Cardiac muscle cell (in vitro differentiated cells and primary cell): ENCODE measurements around the gene AFF1. TPM values are rescaled to one million over a fixed set of nuclear protein-coding genes. Genes with fewer than 3 reads are reported as not detected.
"Not testable (repeated sequence)": the region's sequence is repeated elsewhere in the genome, so short reads cannot be mapped to it uniquely, and the experiment has no call there.

ENCODE experiments used
- DNase-seq, 2 donors: peaks; one replicate each; pipeline versions ENCODE4 v3.0.0 to v3.0.0-alpha.2; 2010 to 2017; ENCODE audit warnings: low read depth in 1 of 2, low spot score in 1 of 2
- H3K27ac ChIP-seq: fragments of 200-600 bp; sonication (generic); 2 replicates; pipeline ENCODE4 v1.5.1; 2016
- H3K27me3 ChIP-seq: fragments of 200-600 bp; sonication (generic); 2 replicates; pipeline ENCODE4 v1.6.0; 2016; ENCODE audit warnings: control low read depth
- H3K36me3 ChIP-seq: fragments of 200-600 bp; sonication (generic); 2 replicates; pipeline ENCODE4 v1.5.1; 2016; ENCODE audit warnings: control low read depth
- H3K4me1 ChIP-seq: fragments of 200-600 bp; sonication (generic); 2 replicates; pipeline ENCODE4 v1.8.1; 2017; ENCODE audit warnings: low read depth, mild to moderate bottlenecking, mixed run types
- H3K4me3 ChIP-seq: fragments of 200-600 bp; sonication (generic); 2 replicates; pipeline ENCODE4 v1.5.1; 2016; ENCODE audit warnings: mild to moderate bottlenecking
- H3K9me3 ChIP-seq: fragments of 200-600 bp; sonication (generic); 2 replicates; pipeline ENCODE4 v1.5.1; 2017; ENCODE audit warnings: low read depth, mild to moderate bottlenecking, control low read depth
- CTCF ChIP-seq: IDR thresholded peaks from 2 replicates; pipeline ENCODE4 v1.5.1; 2012; ENCODE audit warnings: low read depth, mild to moderate bottlenecking, low read length
- polyA plus RNA-seq: library from polyadenylated mRNA; unstranded; fragments of >200 nt; fragmentation: Nextera tagmentation; extraction: Ambion mirVana; gene quantifications from 2 replicates; pipeline ENCODE4 v1.2.1, GENCODE V29; 2016
- total RNA-seq: library from RNA; depleted of rRNA; stranded (reverse); fragments of >200 nt; gene quantifications from 2 replicates; pipeline ENCODE4 v1.2.3, GENCODE V29; 2016

AFF1 gene
- total and polyA plus RNA-seq, 2 experiments from 2014 or later = 26.3 to 45.0 TPM

GRCh38 chr4:87009095-87009648, 74.4 kb downstream of the AFF1 start:
- no peaks in the 10 kb centered on the region for H3K9me3 ChIP-seq
- peaks cover 58% of the 10 kb centered on the region for H3K4me1 ChIP-seq
- H3K36me3 ChIP-seq = no peaks in the 10 kb centered on the region
- TF ChIP-seq CTCF = no peak
- H3K27ac ChIP-seq = no peak overlapping the region
- DNase-seq = no peak
- no peaks in the 10 kb centered on the region for H3K27me3 ChIP-seq
- H3K4me3 ChIP-seq = peak overlapping the region; percentile 67

- DNase-seq = no peak
- H3K9me3 ChIP-seq = no peaks in the 10 kb centered on the region
- H3K36me3 ChIP-seq = no peaks in the 10 kb centered on the region
- H3K27ac ChIP-seq = no peak overlapping the region
- H3K27me3 ChIP-seq = no peaks in the 10 kb centered on the region
- peaks cover 66% of the 10 kb centered on the region for H3K4me1 ChIP-seq
- TF ChIP-seq CTCF = no peak
- H3K4me3 ChIP-seq = no peak overlapping the region
Measured at GRCh38 chr4:87010192-87010591, 75.4 kb downstream of the AFF1 start.

GRCh38 chr4:87011340-87012034, 76.7 kb downstream of the AFF1 start:
- no peaks in the 10 kb centered on the region for H3K36me3 ChIP-seq
- peak overlapping the region; percentile 38 for H3K27ac ChIP-seq
- no peaks in the 10 kb centered on the region for H3K27me3 ChIP-seq
- TF ChIP-seq CTCF = no peak
- peaks cover 66% of the 10 kb centered on the region for H3K4me1 ChIP-seq
- H3K9me3 ChIP-seq = no peaks in the 10 kb centered on the region
- peak; percentile 30 to 90 for DNase-seq
- no peak overlapping the region for H3K4me3 ChIP-seq

- Histone ChIP-seq H3K4me3 (no peak overlapping the region), H3K27ac (peak overlapping the region; percentile 31), H3K4me1 (peaks cover 70% of the 10 kb centered on the region)
Measured at GRCh38 chr4:87012265-87012953, 77.6 kb downstream of the AFF1 start.

GRCh38 chr4:87012954-87013308, 78.1 kb downstream of the AFF1 start:
- H3K4me3 ChIP-seq, H3K9me3 ChIP-seq, H3K36me3 ChIP-seq, H3K27me3 ChIP-seq, H3K27ac ChIP-seq, DNase-seq: not testable (repeated sequence)
- H3K4me1 ChIP-seq = peaks cover 75% of the 10 kb centered on the region

More at GRCh38 chr4:87012265-87012953, 77.6 kb downstream of the AFF1 start:
- DNase-seq = no peak
- Histone ChIP-seq H3K36me3 (no peaks in the 10 kb centered on the region), H3K9me3 (no peaks in the 10 kb centered on the region), H3K27me3 (no peaks in the 10 kb centered on the region)
- no peak for TF ChIP-seq CTCF

GRCh38 chr4:87014284-87014782, 79.5 kb downstream of the AFF1 start:
- no peak for TF ChIP-seq CTCF
- no peaks in the 10 kb centered on the region for H3K36me3 ChIP-seq
- H3K27ac ChIP-seq = peak overlapping the region; percentile 84
- peaks cover 78% of the 10 kb centered on the region for H3K4me1 ChIP-seq
- H3K27me3 ChIP-seq = no peaks in the 10 kb centered on the region
- DNase-seq = peak in 1 of 2 donors; percentile 74
- H3K4me3 ChIP-seq = no peak overlapping the region
- H3K9me3 ChIP-seq = no peaks in the 10 kb centered on the region
